Thoracic aorta (tissue), 2 donors: ENCODE data around the gene CIPC. TPM values are rescaled to one million over a fixed set of nuclear protein-coding genes. Genes with fewer than 3 reads are reported as not detected.
A peak's percentile ranks its signal among the peaks of the same experiment; 100 is the strongest.

Source experiments
- ATAC-seq: fragments of 150-250 bp; one replicate; pipeline ENCODE4 v1.8.0; 2017; ENCODE audit warnings: low read depth; ENCODE audit not compliant: insufficient number of reproducible peaks, low FRiP score
- DNase-seq: peaks from one replicate; pipeline ENCODE4 v3.0.0-alpha.2; 2020; ENCODE audit warnings: low spot score
- H3K27ac ChIP-seq, 2 donors: fragments of 200-600 bp; sonication (generic); 1 replicate in 1 of 2; 2 replicates in 1 of 2; pipeline ENCODE4 v1.5.1; 2016; ENCODE audit warnings: mild to moderate bottlenecking in 2 of 2, moderate library complexity in 2 of 2
- H3K27me3 ChIP-seq: fragments of 200-600 bp; sonication (generic); replicated peaks from 2 replicates; pipeline ENCODE4 v1.6.0; 2016; ENCODE audit warnings: mild to moderate bottlenecking; ENCODE audit not compliant: insufficient read depth
- H3K36me3 ChIP-seq: fragments of 200-600 bp; sonication (generic); one replicate; pipeline ENCODE4 v1.5.1; 2016
- H3K4me1 ChIP-seq, 2 donors: fragments of 200-600 bp; sonication (generic); 1 replicate in 1 of 2; 2 replicates in 1 of 2; pipeline versions ENCODE4 v1.5.1 to v1.6.0; 2016; ENCODE audit warnings: low read depth in 2 of 2, mild to moderate bottlenecking in 1 of 2; ENCODE audit not compliant: control insufficient read depth in 1 of 2
- H3K4me3 ChIP-seq: fragments of 200-600 bp; sonication (generic); 2 replicates; pipeline ENCODE4 v1.5.1; 2016; ENCODE audit warnings: mild to moderate bottlenecking
- H3K9me3 ChIP-seq: fragments of 200-600 bp; sonication (generic); 2 replicates; pipeline ENCODE4 v1.5.1; 2016
- total RNA-seq, 2 donors: library from RNA; depleted of rRNA; stranded (reverse); fragments of >200 nt; gene quantifications; one replicate each; pipeline versions ENCODE4 v1.1.0 to v1.2.3, GENCODE V29; 2016
- TF ChIP-seq, protein P1 (sequence below): fragments of 200-600 bp; sonication (generic); IDR thresholded peaks from one replicate; pipeline ENCODE4 v1.5.1; 2019; ENCODE audit warnings: antibody characterized with exemption

Gene CIPC
- total RNA-seq, 2 donors from 2014 or later = 38.3 to 44.4 TPM

- H3K9me3 ChIP-seq = no peaks in the 10 kb centered on the region
- H3K4me3 ChIP-seq = no peak overlapping the region
- no peaks in the 10 kb centered on the region for H3K27me3 ChIP-seq
- no peak overlapping the region for H3K27ac ChIP-seq
- peaks cover 9% of the 10 kb centered on the region for H3K36me3 ChIP-seq
- peaks cover 6 to 37% of the 10 kb centered on the region in 2 donors for H3K4me1 ChIP-seq
- DNase-seq (no peak), ATAC-seq (no peak)
- TF ChIP-seq, protein P1, sequence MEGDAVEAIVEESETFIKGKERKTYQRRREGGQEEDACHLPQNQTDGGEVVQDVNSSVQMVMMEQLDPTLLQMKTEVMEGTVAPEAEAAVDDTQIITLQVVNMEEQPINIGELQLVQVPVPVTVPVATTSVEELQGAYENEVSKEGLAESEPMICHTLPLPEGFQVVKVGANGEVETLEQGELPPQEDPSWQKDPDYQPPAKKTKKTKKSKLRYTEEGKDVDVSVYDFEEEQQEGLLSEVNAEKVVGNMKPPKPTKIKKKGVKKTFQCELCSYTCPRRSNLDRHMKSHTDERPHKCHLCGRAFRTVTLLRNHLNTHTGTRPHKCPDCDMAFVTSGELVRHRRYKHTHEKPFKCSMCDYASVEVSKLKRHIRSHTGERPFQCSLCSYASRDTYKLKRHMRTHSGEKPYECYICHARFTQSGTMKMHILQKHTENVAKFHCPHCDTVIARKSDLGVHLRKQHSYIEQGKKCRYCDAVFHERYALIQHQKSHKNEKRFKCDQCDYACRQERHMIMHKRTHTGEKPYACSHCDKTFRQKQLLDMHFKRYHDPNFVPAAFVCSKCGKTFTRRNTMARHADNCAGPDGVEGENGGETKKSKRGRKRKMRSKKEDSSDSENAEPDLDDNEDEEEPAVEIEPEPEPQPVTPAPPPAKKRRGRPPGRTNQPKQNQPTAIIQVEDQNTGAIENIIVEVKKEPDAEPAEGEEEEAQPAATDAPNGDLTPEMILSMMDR = no peak
Measured at GRCh38 chr14:77122526-77123125, 24.6 kb downstream of the CIPC start.

DNA sequence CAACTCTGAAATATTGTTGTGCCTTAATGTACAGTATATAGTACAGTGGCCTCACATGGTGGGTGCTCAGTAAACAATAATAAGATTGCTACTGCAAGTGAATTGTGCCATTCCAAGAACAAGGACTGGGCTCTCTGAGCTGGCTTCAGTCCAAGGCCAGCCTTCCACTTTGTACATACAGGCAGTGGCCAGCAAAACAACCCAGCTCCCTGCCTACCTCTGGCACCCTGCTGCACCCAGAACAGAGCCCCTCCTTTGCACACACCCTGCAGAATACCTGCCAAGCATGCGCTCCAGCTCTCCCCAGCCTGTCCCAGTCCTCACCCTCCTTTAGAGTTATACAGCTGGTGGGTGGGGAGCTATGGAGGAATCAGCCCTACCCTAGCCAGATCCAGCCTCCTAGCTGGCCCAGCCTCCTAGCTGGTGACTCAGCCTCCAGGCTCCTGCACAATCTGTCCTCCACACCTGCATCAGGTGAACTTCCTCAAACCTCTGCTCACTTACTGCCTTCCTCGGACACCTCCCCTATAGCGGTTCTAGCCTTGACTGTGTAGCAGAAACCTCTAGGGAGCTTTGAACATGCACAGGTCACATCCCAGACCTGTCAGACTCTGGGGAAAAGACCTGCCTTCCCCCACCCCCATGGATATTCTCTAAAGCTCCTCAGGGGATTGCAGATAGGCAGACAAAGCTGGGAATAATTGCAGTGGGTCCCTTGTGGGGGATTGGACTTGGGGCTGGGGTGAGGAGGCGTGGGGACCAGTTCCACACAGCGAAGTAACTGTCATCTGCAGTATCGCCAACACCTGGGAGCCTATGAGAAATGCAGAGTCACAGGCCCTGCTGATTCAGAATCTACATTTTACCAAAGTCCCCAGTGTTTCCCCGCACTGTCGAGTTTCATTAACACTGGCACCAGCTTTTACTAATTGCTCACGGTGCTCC is 25.6 kb downstream of the CIPC start:
- Histone ChIP-seq H3K4me1 (peaks cover 6 to 37% of the 10 kb centered on the region in 2 donors), H3K27ac (no peak overlapping the region), H3K36me3 (peaks cover 5% of the 10 kb centered on the region), H3K9me3 (no peaks in the 10 kb centered on the region), H3K4me3 (no peak overlapping the region), H3K27me3 (no peaks in the 10 kb centered on the region)
- no peak for DNase-seq
- TF ChIP-seq, protein P1 = no peak
- no peak for ATAC-seq

GRCh38 chr14:77124345-77125280 is 26.6 kb downstream of the CIPC start:
- Histone ChIP-seq H3K27ac (no peak overlapping the region), H3K27me3 (no peaks in the 10 kb centered on the region), H3K9me3 (no peaks in the 10 kb centered on the region), H3K4me3 (peak overlapping the region; percentile 79), H3K36me3 (peaks cover 4% of the 10 kb centered on the region), H3K4me1 (peaks cover 6 to 37% of the 10 kb centered on the region in 2 donors)
- peak; percentile 44 for ATAC-seq
- TF ChIP-seq, protein P1 = peak; percentile 32
- no peak for DNase-seq

DNA sequence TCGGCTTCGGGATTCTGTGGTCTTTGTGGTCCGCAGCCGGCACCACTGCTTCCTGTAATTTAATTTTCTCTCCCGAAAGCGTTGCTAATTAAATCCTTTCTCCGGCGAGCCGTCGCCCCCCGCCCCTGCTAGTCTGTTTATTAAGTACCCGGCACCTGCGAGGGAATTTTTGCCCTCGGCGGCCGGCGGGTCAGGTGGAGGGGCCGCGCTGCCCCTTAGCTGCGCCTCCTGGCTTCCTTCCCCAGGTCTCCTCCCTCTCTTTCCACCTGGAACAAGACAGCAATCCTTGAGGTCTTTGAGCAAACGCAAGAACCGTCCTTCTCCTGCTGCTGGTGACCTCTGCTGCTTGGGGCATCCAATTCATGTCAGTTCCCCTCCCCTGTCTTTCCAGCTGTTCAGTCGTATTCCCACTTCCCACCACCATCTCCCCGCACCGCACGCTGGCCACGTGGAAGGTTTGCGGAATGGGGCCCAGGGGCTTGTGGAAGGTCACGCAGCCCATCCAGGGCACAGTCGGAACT is 27.3 kb downstream of the CIPC start:
- Histone ChIP-seq H3K27me3 (no peaks in the 10 kb centered on the region), H3K9me3 (no peaks in the 10 kb centered on the region), H3K4me3 (peak overlapping the region; percentile 79), H3K4me1 (peaks cover 6 to 37% of the 10 kb centered on the region in 2 donors), H3K27ac (no peak overlapping the region), H3K36me3 (no peaks in the 10 kb centered on the region)
- TF ChIP-seq, protein P1 = peak; percentile 2
- DNase-seq (no peak), ATAC-seq (no peak)
